SK-N-SH treated with all-trans-retinoic acid at 6 μM for 48 hours (cell line): ENCODE data around the gene MRPS34.

Source experiments
- ARNTL ChIP-seq: fragments of 450-650 bp; formaldehyde crosslinking; IDR thresholded peaks from 2 replicates; pipeline ENCODE4 v1.5.0; 2020; ENCODE audit warnings: low read depth, mild to moderate bottlenecking, moderate library complexity, borderline replicate concordance
- ISL1 ChIP-seq: fragments of 250-450 bp; sonication (Bioruptor Pico); IDR thresholded peaks from 2 replicates; pipeline ENCODE4 v2.1.2; 2022; ENCODE audit warnings: mild to moderate bottlenecking, moderate library complexity
- RARB ChIP-seq: fragments of 250-450 bp; sonication (Bioruptor Pico); IDR thresholded peaks from 2 replicates; pipeline ENCODE4 v1.8.0; 2021; ENCODE audit warnings: mild to moderate bottlenecking, moderate library complexity
- TCF4 ChIP-seq: fragments of 250-450 bp; sonication (Bioruptor Pico); IDR thresholded peaks from 2 replicates; pipeline ENCODE4 v1.8.0; 2021; ENCODE audit warnings: mild to moderate bottlenecking, moderate library complexity, borderline replicate concordance
- TSHZ2 ChIP-seq: fragments of 250-450 bp; sonication (Bioruptor Pico); IDR thresholded peaks from 2 replicates; pipeline ENCODE4 v1.5.0; 2020; ENCODE audit warnings: mild to moderate bottlenecking, moderate library complexity
- ZFP3 ChIP-seq: fragments of 250-450 bp; sonication (Bioruptor Pico); IDR thresholded peaks from 2 replicates; pipeline ENCODE4 v1.5.0; 2020; ENCODE audit warnings: mild to moderate bottlenecking, moderate library complexity
- ZNF8 ChIP-seq: fragments of 450-650 bp; formaldehyde crosslinking; IDR thresholded peaks from 2 replicates; pipeline ENCODE4 v1.5.0; 2020; ENCODE audit warnings: mild to moderate bottlenecking, moderate library complexity
- TF ChIP-seq, protein P1 (sequence below): fragments of 250-450 bp; sonication (Bioruptor Pico); IDR thresholded peaks from 2 replicates; pipeline ENCODE4 v1.8.0; 2021; ENCODE audit warnings: low read depth, mild to moderate bottlenecking, moderate library complexity, borderline replicate concordance
- TF ChIP-seq, protein P2 (sequence below): fragments of 250-450 bp; sonication (Bioruptor Pico); IDR thresholded peaks from 2 replicates; pipeline ENCODE4 v1.5.1; 2020; ENCODE audit warnings: low read depth, mild to moderate bottlenecking, moderate library complexity

DNA sequence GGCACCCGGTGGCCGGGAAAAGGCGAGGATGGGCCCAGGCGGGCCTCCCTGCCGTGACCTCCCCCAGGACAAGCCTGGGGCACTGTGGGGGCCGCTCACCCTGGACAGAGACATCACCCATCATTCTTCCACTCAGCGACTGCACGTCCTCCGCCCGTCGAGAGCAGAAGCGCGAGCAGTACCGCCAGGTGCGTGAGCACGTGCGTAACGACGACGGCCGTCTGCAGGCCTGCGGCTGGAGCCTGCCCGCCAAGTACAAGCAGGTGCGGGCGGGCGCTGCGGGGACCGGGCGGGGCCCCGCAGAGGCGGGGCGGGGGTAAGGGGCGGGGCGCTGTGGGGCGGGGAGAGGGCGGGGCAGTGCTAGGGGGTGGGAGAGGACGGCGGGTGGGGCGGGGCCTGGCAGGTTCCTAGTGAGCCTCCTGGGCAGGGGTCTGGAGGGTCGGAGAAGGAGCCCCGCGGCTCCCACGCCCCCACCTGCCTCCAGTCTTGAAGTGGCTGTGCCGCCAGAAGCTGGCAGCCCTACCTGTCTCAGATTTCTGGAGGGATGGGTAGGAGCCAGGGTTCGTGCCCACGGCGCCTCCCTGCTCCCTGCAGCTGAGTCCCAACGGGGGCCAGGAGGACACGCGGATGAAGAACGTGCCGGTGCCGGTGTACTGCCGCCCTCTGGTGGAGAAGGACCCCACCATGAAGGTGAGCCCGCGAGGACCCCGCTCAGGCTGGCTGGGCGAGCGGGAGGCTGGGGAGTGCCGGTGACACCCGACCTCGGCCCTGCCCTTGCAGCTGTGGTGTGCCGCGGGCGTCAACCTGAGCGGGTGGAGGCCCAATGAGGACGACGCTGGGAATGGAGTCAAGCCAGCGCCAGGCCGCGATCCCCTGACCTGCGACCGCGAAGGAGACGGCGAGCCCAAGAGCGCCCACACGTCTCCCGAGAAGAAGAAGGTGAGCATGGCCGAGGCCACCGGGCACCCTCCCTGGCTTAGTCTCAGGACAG, 9.1 kb downstream of the MRPS34 start:
- TF ChIP-seq, protein P1, sequence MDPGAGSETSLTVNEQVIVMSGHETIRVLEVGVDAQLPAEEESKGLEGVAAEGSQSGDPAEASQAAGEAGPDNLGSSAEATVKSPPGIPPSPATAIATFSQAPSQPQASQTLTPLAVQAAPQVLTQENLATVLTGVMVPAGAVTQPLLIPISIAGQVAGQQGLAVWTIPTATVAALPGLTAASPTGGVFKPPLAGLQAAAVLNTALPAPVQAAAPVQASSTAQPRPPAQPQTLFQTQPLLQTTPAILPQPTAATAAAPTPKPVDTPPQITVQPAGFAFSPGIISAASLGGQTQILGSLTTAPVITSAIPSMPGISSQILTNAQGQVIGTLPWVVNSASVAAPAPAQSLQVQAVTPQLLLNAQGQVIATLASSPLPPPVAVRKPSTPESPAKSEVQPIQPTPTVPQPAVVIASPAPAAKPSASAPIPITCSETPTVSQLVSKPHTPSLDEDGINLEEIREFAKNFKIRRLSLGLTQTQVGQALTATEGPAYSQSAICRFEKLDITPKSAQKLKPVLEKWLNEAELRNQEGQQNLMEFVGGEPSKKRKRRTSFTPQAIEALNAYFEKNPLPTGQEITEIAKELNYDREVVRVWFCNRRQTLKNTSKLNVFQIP (CRISPR knock-in tag), result no peak
- TF ChIP-seq ISL1 (CRISPR knock-in tag), result no peak
- TF ChIP-seq, protein P2, sequence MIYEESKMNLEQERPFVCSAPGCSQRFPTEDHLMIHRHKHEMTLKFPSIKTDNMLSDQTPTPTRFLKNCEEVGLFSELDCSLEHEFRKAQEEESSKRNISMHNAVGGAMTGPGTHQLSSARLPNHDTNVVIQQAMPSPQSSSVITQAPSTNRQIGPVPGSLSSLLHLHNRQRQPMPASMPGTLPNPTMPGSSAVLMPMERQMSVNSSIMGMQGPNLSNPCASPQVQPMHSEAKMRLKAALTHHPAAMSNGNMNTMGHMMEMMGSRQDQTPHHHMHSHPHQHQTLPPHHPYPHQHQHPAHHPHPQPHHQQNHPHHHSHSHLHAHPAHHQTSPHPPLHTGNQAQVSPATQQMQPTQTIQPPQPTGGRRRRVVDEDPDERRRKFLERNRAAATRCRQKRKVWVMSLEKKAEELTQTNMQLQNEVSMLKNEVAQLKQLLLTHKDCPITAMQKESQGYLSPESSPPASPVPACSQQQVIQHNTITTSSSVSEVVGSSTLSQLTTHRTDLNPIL (CRISPR knock-in tag), result no peak
- TF ChIP-seq RARB (CRISPR knock-in tag), result no peak
- no peak for TF ChIP-seq ZFP3 (CRISPR knock-in tag)
- no peak for TF ChIP-seq ZNF8 (CRISPR knock-in tag)
- TF ChIP-seq TCF4 (CRISPR knock-in tag), result no peak
- TF ChIP-seq ARNTL (CRISPR knock-in tag), result no peak
- no peak for TF ChIP-seq TSHZ2
